ENCODE data around the gene OLFML1.

DNA sequence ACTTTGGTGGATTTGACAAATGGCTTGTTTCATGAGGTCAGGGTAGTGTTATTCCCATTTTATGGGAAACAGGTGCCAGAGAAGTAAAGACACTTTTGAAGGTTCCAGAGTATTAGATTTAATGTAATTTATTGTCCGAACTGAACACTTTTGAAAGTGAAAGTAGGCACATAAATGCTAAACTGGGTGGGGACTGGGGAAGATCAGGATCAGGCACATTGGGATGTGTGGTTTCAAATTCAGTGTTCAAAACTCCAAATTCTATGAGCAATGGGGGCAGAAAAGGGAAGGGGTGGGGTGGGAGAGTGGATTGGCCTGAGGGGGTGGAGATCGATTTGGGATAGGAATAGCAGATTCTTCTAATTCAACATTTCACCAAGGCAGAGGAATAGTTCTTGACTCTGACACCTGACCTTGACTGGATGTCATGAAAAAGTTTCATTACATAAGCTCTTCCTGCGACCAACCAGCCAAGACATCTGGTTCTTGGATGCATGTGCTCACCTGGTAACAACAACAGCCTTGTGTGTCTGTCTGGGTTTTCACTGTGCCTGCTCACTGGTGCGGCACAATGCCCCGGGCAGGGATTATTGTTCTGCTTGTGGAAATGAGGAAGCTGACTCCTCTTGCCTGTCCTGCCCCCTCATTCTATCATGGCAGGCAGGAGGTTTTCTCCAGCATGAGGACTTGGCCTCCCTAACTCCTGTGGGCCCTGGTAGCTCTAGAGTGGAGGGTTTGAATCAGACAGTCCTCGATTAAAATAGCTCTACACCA lies 39.3 kb downstream of the OLFML1 start:
- TF ChIP-seq, protein P1, sequence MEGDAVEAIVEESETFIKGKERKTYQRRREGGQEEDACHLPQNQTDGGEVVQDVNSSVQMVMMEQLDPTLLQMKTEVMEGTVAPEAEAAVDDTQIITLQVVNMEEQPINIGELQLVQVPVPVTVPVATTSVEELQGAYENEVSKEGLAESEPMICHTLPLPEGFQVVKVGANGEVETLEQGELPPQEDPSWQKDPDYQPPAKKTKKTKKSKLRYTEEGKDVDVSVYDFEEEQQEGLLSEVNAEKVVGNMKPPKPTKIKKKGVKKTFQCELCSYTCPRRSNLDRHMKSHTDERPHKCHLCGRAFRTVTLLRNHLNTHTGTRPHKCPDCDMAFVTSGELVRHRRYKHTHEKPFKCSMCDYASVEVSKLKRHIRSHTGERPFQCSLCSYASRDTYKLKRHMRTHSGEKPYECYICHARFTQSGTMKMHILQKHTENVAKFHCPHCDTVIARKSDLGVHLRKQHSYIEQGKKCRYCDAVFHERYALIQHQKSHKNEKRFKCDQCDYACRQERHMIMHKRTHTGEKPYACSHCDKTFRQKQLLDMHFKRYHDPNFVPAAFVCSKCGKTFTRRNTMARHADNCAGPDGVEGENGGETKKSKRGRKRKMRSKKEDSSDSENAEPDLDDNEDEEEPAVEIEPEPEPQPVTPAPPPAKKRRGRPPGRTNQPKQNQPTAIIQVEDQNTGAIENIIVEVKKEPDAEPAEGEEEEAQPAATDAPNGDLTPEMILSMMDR (IDR thresholded peaks at IDR 0.05) = no peak
- TF ChIP-seq POLR2A (IDR thresholded peaks at IDR 0.05) = no peak
- TF ChIP-seq EP300 (IDR thresholded peaks at IDR 0.05) = no peak
